ENCODE results near the gene GPR183.

The GPR183 gene

GRCh38 chr13:99261059-99261458 lies 46.1 kb downstream of the GPR183 start:
- DNase-seq (ENCODE audit: low read depth) = no peak
- H3K4me3 ChIP-seq (ENCODE audit: low read length) = no peak overlapping the region
- no peak for TF ChIP-seq CTCF (IDR thresholded peaks at IDR 0.05; ENCODE audit: insufficient read depth, low read depth, low read length, missing control alignments)

- H3K4me3 ChIP-seq (ENCODE audit: low read length) = no peak overlapping the region
- no peak for DNase-seq (ENCODE audit: low read depth)
- TF ChIP-seq CTCF (IDR thresholded peaks at IDR 0.05; ENCODE audit: insufficient read depth, low read depth, low read length, missing control alignments) = no peak
These were observed 47.0 kb downstream of the GPR183 start for GRCh38 chr13:99260216-99260615.

- no peak for TF ChIP-seq CTCF (IDR thresholded peaks at IDR 0.05; ENCODE audit: insufficient read depth, low read depth, low read length, missing control alignments)
- H3K4me3 ChIP-seq (ENCODE audit: low read length) = no peak overlapping the region
- DNase-seq (ENCODE audit: low read depth) = no peak
These were observed 48.3 kb downstream of the GPR183 start for GRCh38 chr13:99258946-99259345.

- no peak for DNase-seq (ENCODE audit: low read depth)
- no peak for TF ChIP-seq CTCF (IDR thresholded peaks at IDR 0.05; ENCODE audit: insufficient read depth, low read depth, low read length, missing control alignments)
- no peak within 1 kb of the TSS for H3K4me3 ChIP-seq (ENCODE audit: low read length)
These were observed 48.9 kb downstream of the GPR183 start, which contains the start of gene GPR18 for GRCh38 chr13:99258210-99258860. GPR18 (minus strand) TSS chr13:99258379; CDS start chr13:99255872, 2,507 bp downstream.

GRCh38 chr13:99257291-99257690 lies 49.9 kb downstream of the GPR183 start:
- no peak for DNase-seq (ENCODE audit: low read depth)
- no peak overlapping the region for H3K4me3 ChIP-seq (ENCODE audit: low read length)
- no peak for TF ChIP-seq CTCF (IDR thresholded peaks at IDR 0.05; ENCODE audit: insufficient read depth, low read depth, low read length, missing control alignments)

- DNase-seq (ENCODE audit: low read depth) = no peak
- no peak for TF ChIP-seq CTCF (IDR thresholded peaks at IDR 0.05; ENCODE audit: insufficient read depth, low read depth, low read length, missing control alignments)
- H3K4me3 ChIP-seq (ENCODE audit: low read length) = no peak overlapping the region
These were observed 50.5 kb downstream of the GPR183 start for GRCh38 chr13:99256709-99257108.

- no peak for TF ChIP-seq CTCF (IDR thresholded peaks at IDR 0.05; ENCODE audit: insufficient read depth, low read depth, low read length, missing control alignments)
- no peak overlapping the region for H3K4me3 ChIP-seq (ENCODE audit: low read length)
- DNase-seq (ENCODE audit: low read depth) = no peak
These were observed 50.9 kb downstream of the GPR183 start for GRCh38 chr13:99256283-99256682.

All from epithelial cell of esophagus (primary cell).